Stomach (tissue), 9 donors: ENCODE results near the gene NUB1. TPM values are rescaled to one million over a fixed set of nuclear protein-coding genes. Genes with fewer than 3 reads are reported as not detected.

Experiments used
- DNase-seq, 2 donors: peaks; one replicate each; pipeline versions ENCODE4 v3.0.0 to v3.0.0-alpha.2; 2013 to 2019
- H3K27ac ChIP-seq, 5 donors: fragments of 200-600 bp in 4 of 5; sonication (generic) in 4 of 5; one replicate each; pipeline ENCODE4 v1.5.1; 2013 to 2019; ENCODE audit warnings: mild to moderate bottlenecking in 1 of 5, moderate library complexity in 1 of 5
- H3K27me3 ChIP-seq, 3 donors: fragments of 200-600 bp; sonication (generic); one replicate each; pipeline ENCODE4 v1.5.1; 2017 to 2019; ENCODE audit warnings: mixed run types in 1 of 3
- H3K36me3 ChIP-seq, 4 donors: fragments of 200-600 bp; sonication (generic); 1 replicate in 3 of 4; 2 replicates in 1 of 4; pipeline ENCODE4 v1.5.1; 2016 to 2019
- H3K4me1 ChIP-seq, 4 donors: fragments of 200-600 bp; sonication (generic); one replicate each; pipeline ENCODE4 v1.5.1; 2016 to 2019
- H3K4me3 ChIP-seq, 4 donors: fragments of 200-600 bp; sonication (generic) in 3 of 4; one replicate each; pipeline ENCODE4 v1.5.1; 2016 to 2019; ENCODE audit warnings: mild to moderate bottlenecking in 1 of 4
- H3K9me3 ChIP-seq, 4 donors: fragments of 200-600 bp; sonication (generic); one replicate each; pipeline ENCODE4 v1.5.1; 2016 to 2019
- EP300 ChIP-seq: sonication (generic); formaldehyde crosslinking; IDR thresholded peaks from one replicate; pipeline ENCODE4 v1.6.1; 2017; ENCODE audit warnings: antibody characterized with exemption
- POLR2A ChIP-seq, 4 donors: fragments of 450-650 bp; IDR thresholded peaks; one replicate each; pipeline ENCODE4 v1.6.1; 2016; ENCODE audit warnings: antibody characterized with exemption in 4 of 4, control low read depth in 2 of 4, mild to moderate bottlenecking in 1 of 4, moderate library complexity in 1 of 4
- POLR2AphosphoS5 ChIP-seq, 3 donors: sonication (generic); formaldehyde crosslinking; IDR thresholded peaks; one replicate each; pipeline ENCODE4 v1.6.1; 2016; ENCODE audit warnings: antibody characterized with exemption in 3 of 3
- WGBS, 5 donors: extraction: QIAGEN DNeasy Blood & Tissue Kit in 3 of 5; methylation state at CpG; one replicate each; pipeline versions ENCODE4 v1.1.5 to v1.1.7; 2013 to 2018; 5-methylcytosine and 5-hydroxymethylcytosine counted together
- intact Hi-C: fragments of 100-400 bp; cut with DNase I; formaldehyde crosslinking; loops from one replicate; pipeline ENCODE4 v1.15.1; 2023; ENCODE audit warnings: low total_unique reads
- polyA plus RNA-seq, 3 donors: library from polyadenylated mRNA; stranded (reverse); fragments of 200-250 nt; gene quantifications; one replicate each; pipeline ENCODE4 v1.2.3, GENCODE V29; 2013
- total RNA-seq, 5 donors: library from RNA; depleted of rRNA; stranded (reverse); fragments of >200 nt; gene quantifications; one replicate each; pipeline versions ENCODE4 v1.1.0 to v1.2.3, GENCODE V29; 2014 to 2016
- TF ChIP-seq, protein P1 (sequence below), 7 experiments: fragments of 450-650 bp in 4 of 7; fragments of 200-600 bp in 3 of 7; sonication (generic) in 3 of 7; IDR thresholded peaks; one replicate each; pipeline ENCODE4 v1.5.1; 2016 to 2019; ENCODE audit warnings: antibody characterized with exemption in 7 of 7, control low read depth in 2 of 7, mild to moderate bottlenecking in 1 of 7
- donor health status: healthy with polysubstance abuse.
- donor health status: Bipolar disorder and iron deficiency.
- donor health status: healthy.

The NUB1 gene
- total and polyA plus RNA-seq, 8 donors, result 16.3 to 121 (median 32.5) TPM

- WGBS, 5 donors, result 84 to 90% (median 84%) methylated on average over 8 of the region's 8 CpGs
- H3K9me3 ChIP-seq, result peaks cover 0 to 7% (median 5%) of the 10 kb centered on the region in 4 donors
- no peaks in the 10 kb centered on the region for H3K36me3 ChIP-seq
- H3K27ac ChIP-seq, result no peak overlapping the region
- peaks cover 2 to 53% (median 7%) of the 10 kb centered on the region in 3 donors for H3K27me3 ChIP-seq
- no peak overlapping the region for H3K4me3 ChIP-seq
- peaks cover 1 to 7% (median 3%) of the 10 kb centered on the region in 4 donors for H3K4me1 ChIP-seq
- intact Hi-C loops, result loop anchor here (10.0 kb wide), 1 partner anchor 64 kb away; the partner anchor contains the start of gene SMARCD3
- no peak for TF ChIP-seq POLR2AphosphoS5 (IDR thresholded peaks at IDR 0.05)
- DNase-seq, result no peak
These were observed 32.8 kb upstream of the NUB1 start for GRCh38 chr7:151308791-151309190.

- Histone ChIP-seq H3K4me1 (peaks cover 0 to 8% (median 6%) of the 10 kb centered on the region in 4 donors), H3K4me3 (no peak overlapping the region), H3K9me3 (peaks cover 0 to 7% (median 5%) of the 10 kb centered on the region in 4 donors), H3K27ac (no peak overlapping the region), H3K27me3 (peaks cover 0 to 48% (median 1%) of the 10 kb centered on the region in 3 donors), H3K36me3 (no peaks in the 10 kb centered on the region)
- intact Hi-C loops, result loop anchor here (10.0 kb wide), 1 partner anchor 65 kb away; the partner anchor contains the start of gene SMARCD3
- 37 to 63% (median 52%) methylated on average over 4 of the region's 4 CpGs for WGBS, 5 donors
- TF ChIP-seq, protein P1, sequence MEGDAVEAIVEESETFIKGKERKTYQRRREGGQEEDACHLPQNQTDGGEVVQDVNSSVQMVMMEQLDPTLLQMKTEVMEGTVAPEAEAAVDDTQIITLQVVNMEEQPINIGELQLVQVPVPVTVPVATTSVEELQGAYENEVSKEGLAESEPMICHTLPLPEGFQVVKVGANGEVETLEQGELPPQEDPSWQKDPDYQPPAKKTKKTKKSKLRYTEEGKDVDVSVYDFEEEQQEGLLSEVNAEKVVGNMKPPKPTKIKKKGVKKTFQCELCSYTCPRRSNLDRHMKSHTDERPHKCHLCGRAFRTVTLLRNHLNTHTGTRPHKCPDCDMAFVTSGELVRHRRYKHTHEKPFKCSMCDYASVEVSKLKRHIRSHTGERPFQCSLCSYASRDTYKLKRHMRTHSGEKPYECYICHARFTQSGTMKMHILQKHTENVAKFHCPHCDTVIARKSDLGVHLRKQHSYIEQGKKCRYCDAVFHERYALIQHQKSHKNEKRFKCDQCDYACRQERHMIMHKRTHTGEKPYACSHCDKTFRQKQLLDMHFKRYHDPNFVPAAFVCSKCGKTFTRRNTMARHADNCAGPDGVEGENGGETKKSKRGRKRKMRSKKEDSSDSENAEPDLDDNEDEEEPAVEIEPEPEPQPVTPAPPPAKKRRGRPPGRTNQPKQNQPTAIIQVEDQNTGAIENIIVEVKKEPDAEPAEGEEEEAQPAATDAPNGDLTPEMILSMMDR (IDR thresholded peaks at IDR 0.05), result no peak
- TF ChIP-seq POLR2A (IDR thresholded peaks at IDR 0.05), result no peak
- TF ChIP-seq EP300, result no peak
- TF ChIP-seq POLR2AphosphoS5 (IDR thresholded peaks at IDR 0.05), result no peak
- no peak for DNase-seq
These were observed 32.3 kb upstream of the NUB1 start for GRCh38 chr7:151309311-151309710.

DNA sequence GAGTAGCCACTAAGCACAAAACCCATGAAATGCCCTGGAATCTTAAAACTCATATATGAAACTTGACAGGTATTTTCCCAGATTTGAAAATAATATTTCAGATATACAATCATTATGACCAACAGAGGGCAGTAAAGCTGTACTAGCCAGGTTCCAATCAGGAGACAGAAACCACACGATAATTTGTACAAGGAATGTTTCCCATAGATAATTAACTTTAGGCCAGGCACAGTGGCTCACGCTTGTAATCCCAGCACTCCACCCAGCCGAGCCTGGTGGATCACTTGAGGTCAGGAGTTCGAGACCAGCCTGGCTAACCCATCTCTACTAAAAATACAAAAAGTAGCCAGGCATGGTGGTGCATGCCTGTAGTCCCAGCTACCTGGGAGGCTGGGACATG lies 31.0 kb upstream of the NUB1 start:
- Histone ChIP-seq H3K9me3 (peaks cover 0 to 7% (median 5%) of the 10 kb centered on the region in 4 donors), H3K27ac (no peak overlapping the region), H3K36me3 (no peaks in the 10 kb centered on the region), H3K4me3 (no peak overlapping the region), H3K27me3 (peaks cover 0 to 36% (median 0%) of the 10 kb centered on the region in 3 donors), H3K4me1 (peaks cover 0 to 17% (median 11%) of the 10 kb centered on the region in 4 donors)
- DNase-seq, result peak in 1 of 2 donors; percentile 36
- WGBS, 5 donors, result 25 to 38% (median 33%) methylated on average over 4 of the region's 4 CpGs
- TF ChIP-seq POLR2A (IDR thresholded peaks at IDR 0.05) (no peak), POLR2AphosphoS5 (IDR thresholded peaks at IDR 0.05) (no peak), EP300 (no peak)
- TF ChIP-seq, protein P1 (IDR thresholded peaks at IDR 0.05), result peak in 2 of 7 experiments; percentile 30 to 38
- intact Hi-C loops, result loop anchor here (5.0 kb wide), 1 partner anchor 37 kb away; no protein-coding TSS in a partner anchor

DNA sequence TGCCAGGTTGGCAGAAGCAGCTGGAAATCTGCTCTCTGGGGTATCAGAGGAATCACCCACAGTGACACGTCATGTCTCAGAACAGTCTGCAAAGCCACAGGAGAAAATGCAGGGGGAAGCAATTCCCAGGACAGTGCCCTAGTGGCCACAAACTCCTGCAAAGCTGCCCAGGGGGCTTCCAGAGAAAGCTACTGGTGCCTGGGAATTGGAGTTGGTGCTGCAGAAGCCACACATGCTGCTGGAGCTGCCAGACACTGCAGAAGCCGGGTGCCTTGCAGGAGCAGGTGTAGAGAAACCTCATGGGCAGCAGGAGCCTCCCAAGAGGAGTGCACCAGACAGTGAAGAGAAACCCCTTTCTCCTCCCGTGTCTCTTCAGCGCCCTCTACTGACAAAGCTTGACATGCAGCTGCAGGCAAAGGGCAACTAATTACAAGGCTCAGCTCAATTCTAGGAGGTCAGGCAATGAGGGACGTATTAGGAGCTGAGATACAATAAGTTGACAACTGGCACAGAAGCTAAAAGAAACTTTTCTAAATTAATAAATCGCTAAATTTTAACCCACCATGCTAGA lies 30.2 kb upstream of the NUB1 start:
- TF ChIP-seq POLR2A (IDR thresholded peaks at IDR 0.05) (no peak), POLR2AphosphoS5 (IDR thresholded peaks at IDR 0.05) (no peak), EP300 (no peak)
- TF ChIP-seq, protein P1 (IDR thresholded peaks at IDR 0.05), result no peak
- Histone ChIP-seq H3K4me1 (peaks cover 0 to 17% (median 11%) of the 10 kb centered on the region in 4 donors), H3K27ac (no peak overlapping the region), H3K27me3 (peaks cover 0 to 28% (median 0%) of the 10 kb centered on the region in 3 donors), H3K9me3 (peaks cover 0 to 7% (median 5%) of the 10 kb centered on the region in 4 donors), H3K36me3 (no peaks in the 10 kb centered on the region), H3K4me3 (no peak overlapping the region)
- intact Hi-C loops, result loop anchor here (5.0 kb wide), 1 partner anchor 36 kb away; no protein-coding TSS in a partner anchor
- DNase-seq, result no peak
- WGBS, 5 donors, result 54 to 69% (median 64%) methylated on average over 6 of the region's 6 CpGs

DNA sequence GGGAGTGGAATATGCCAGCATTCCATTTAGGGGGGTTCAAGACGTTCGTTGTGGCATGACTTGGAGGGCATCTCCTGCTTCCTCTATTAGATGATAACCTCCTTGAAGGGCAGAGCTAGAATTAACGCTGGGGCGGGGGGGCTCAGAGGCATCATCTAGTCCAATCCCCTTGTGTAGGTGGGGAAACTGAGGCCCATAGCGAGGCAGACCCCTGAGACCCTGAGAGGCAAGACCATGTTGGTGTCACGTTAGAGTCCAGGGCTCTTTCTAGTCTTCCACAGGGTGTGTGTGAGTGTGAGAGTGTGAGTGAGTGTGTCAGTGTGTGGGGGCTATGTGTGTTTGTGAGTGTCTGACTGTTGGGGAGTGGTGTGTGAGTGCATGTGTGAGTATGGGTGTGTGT lies 29.3 kb upstream of the NUB1 start:
- intact Hi-C loops, result loop anchor here (5.0 kb wide), 1 partner anchor 35 kb away; no protein-coding TSS in a partner anchor
- Histone ChIP-seq H3K36me3 (no peaks in the 10 kb centered on the region), H3K4me1 (peaks cover 0 to 17% (median 11%) of the 10 kb centered on the region in 4 donors), H3K9me3 (peaks cover 0 to 7% (median 5%) of the 10 kb centered on the region in 4 donors), H3K4me3 (no peak overlapping the region), H3K27me3 (peaks cover 0 to 18% (median 0%) of the 10 kb centered on the region in 3 donors), H3K27ac (no peak overlapping the region)
- no peak for DNase-seq
- 82 to 91% (median 88%) methylated on average over 6 of the region's 6 CpGs for WGBS, 5 donors
- TF ChIP-seq EP300 (no peak), POLR2AphosphoS5 (IDR thresholded peaks at IDR 0.05) (no peak), POLR2A (IDR thresholded peaks at IDR 0.05) (no peak)
